A549 (cell line): ENCODE measurements around the gene TMEM59.

Experiments
- EHMT2 ChIP-seq: fragments of 200-600 bp; sonication (generic); IDR thresholded peaks from 2 replicates; pipeline ENCODE4 v1.6.1; 2016; ENCODE audit warnings: antibody characterized with exemption, low read depth, mild to moderate bottlenecking, moderate library complexity
- POLR2A ChIP-seq: IDR thresholded peaks from 2 replicates; pipeline ENCODE4 v1.6.1; 2012; ENCODE audit warnings: mild to moderate bottlenecking, low read length
- ZC3H11A ChIP-seq: fragments of 450-650 bp; IDR thresholded peaks from 2 replicates; pipeline ENCODE4 v1.6.1; 2014; ENCODE audit warnings: antibody characterized with exemption, mild to moderate bottlenecking
- TF ChIP-seq, protein P1 (sequence below): fragments of >200 bp; sonication (Bioruptor Twin); formaldehyde crosslinking; IDR thresholded peaks from 3 replicates; pipeline ENCODE4 v1.5.1; 2016
- TF ChIP-seq, protein P2 (sequence below): IDR thresholded peaks from 2 replicates; pipeline ENCODE4 v1.6.1; 2012; ENCODE audit warnings: low read depth, borderline replicate concordance

DNA sequence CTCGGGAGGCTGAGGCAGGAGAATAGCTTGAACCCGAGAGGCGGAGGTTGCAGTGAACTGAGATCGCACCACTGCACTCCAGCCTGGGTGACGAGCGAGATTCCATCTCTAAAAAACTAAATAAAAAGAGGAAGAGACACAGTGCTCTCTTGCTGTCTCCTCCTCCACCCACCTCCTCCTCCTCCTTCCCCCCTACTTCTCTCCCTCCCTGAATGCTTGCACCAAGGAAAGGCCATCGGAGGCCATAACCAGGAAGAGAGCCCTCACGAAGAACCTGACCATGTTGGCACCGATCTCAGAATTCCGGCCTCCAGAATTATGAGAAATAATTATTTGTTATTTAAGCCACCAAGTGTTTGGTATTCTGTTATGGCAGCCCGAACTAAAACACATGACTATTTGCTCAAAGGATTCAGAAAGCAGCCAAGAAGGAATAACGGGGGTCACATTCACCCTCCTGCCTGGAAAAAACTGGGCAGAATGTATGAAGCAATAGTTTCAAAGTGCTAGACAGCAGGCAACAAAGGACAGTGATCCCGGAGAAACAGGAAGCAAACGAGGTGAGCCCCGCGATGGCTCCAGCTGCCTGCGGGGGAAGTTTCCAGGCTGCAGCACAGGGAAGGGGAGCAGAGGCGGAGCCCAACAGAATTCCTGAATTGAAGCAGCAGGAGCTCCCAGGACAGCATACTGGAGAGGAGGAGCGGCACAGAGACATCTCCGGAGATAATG lies 70.8 kb downstream of the TMEM59 start:
- TF ChIP-seq ZC3H11A (no peak), POLR2A (no peak), EHMT2 (no peak)
- TF ChIP-seq, protein P1, sequence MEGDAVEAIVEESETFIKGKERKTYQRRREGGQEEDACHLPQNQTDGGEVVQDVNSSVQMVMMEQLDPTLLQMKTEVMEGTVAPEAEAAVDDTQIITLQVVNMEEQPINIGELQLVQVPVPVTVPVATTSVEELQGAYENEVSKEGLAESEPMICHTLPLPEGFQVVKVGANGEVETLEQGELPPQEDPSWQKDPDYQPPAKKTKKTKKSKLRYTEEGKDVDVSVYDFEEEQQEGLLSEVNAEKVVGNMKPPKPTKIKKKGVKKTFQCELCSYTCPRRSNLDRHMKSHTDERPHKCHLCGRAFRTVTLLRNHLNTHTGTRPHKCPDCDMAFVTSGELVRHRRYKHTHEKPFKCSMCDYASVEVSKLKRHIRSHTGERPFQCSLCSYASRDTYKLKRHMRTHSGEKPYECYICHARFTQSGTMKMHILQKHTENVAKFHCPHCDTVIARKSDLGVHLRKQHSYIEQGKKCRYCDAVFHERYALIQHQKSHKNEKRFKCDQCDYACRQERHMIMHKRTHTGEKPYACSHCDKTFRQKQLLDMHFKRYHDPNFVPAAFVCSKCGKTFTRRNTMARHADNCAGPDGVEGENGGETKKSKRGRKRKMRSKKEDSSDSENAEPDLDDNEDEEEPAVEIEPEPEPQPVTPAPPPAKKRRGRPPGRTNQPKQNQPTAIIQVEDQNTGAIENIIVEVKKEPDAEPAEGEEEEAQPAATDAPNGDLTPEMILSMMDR = no peak
- TF ChIP-seq, protein P2, sequence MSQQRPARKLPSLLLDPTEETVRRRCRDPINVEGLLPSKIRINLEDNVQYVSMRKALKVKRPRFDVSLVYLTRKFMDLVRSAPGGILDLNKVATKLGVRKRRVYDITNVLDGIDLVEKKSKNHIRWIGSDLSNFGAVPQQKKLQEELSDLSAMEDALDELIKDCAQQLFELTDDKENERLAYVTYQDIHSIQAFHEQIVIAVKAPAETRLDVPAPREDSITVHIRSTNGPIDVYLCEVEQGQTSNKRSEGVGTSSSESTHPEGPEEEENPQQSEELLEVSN = no peak
